HepG2 (cell line): Measurements from ENCODE around the gene TBC1D5. TPM values are rescaled to one million over a fixed set of nuclear protein-coding genes. Genes with fewer than 3 reads are reported as not detected.

Experiments
- ATAC-seq: fragments of 200-7000 bp; cut with Tn5 transposase; 3 replicates; pipeline ENCODE4 v1.9.1; 2020; ENCODE audit warnings: mild to moderate bottlenecking, moderate library complexity
- BruUV-seq: library from RNA; stranded (reverse); fragments of 400-500 nt; replicated peaks from 2 replicates; lab custom pipeline; 2021; lab: Mats Ljungman, UMichigan
- CTCF ChIA-PET: fragments of 300-600 bp; formaldehyde crosslinking; extraction: SDS; loops from one replicate; lab custom pipeline; 2021; ENCODE audit warnings: low total read pairs, inconsistent platforms, low intra/inter-chr PET ratio; lab: Yijun Ruan, JAX
- POLR2A ChIA-PET: fragments of 350-600 bp; sonication (Branson Sonifier 250); formaldehyde crosslinking; loops from one replicate; lab custom pipeline; 2020; ENCODE audit warnings: antibody characterized with exemption, inconsistent platforms; lab: Yijun Ruan, JAX
- DNase-seq: peaks from one replicate; pipeline ENCODE4 v3.0.0-alpha.2; 2015; ENCODE audit warnings: low spot score
- FAIRE-seq: peaks from 3 replicates; lab custom pipeline; 2011; peaks lifted over from hg19 to GRCh38; lab: Jason Lieb, UNC
- H2AFZ ChIP-seq: one replicate; pipeline ENCODE4 v1.6.1; 2011; ENCODE audit warnings: low read length, inconsistent platforms
- H3K27ac ChIP-seq: fragments of 300-600 bp; 3 replicates; pipeline ENCODE4 v1.8.0; 2011; ENCODE audit warnings: mixed run types, mild to moderate bottlenecking, mixed read lengths, low read length, inconsistent platforms; ENCODE audit not compliant: insufficient read depth; ENCODE audit errors: extremely low read length
- H3K27me3 ChIP-seq, 2 experiments: fragments of 200-600 bp in 1 of 2; 2 replicates in 1 of 2; 3 replicates in 1 of 2; pipeline versions ENCODE4 v1.6.0 to v1.8.0; 2011; ENCODE audit warnings: low read length in 2 of 2, mild to moderate bottlenecking in 2 of 2, moderate library complexity in 2 of 2, inconsistent platforms in 1 of 2; ENCODE audit not compliant: insufficient read depth in 2 of 2, control insufficient read depth in 1 of 2
- H3K36me3 ChIP-seq, 2 experiments: fragments of 200-600 bp in 1 of 2; replicated peaks in 1 of 2; 2 replicates in 1 of 2; 3 replicates in 1 of 2; pipeline versions ENCODE4 v1.5.1 to v1.8.0; 2011; ENCODE audit warnings: low read length in 2 of 2, inconsistent platforms in 1 of 2; ENCODE audit not compliant: insufficient read depth in 2 of 2, control insufficient read depth in 1 of 2
- H3K4me1 ChIP-seq: 2 replicates; pipeline ENCODE4 v1.5.1; 2012; ENCODE audit warnings: low read length, inconsistent platforms; ENCODE audit not compliant: insufficient read depth
- H3K4me2 ChIP-seq: 2 replicates; pipeline ENCODE4 v1.6.0; 2011; ENCODE audit warnings: low read depth, low read length, inconsistent platforms
- H3K4me3 ChIP-seq, 3 experiments: fragments of 200-600 bp in 1 of 3; sonication (generic), shearing (Covaris generic) in 1 of 3; replicated peaks in 1 of 3; 2 replicates each; pipeline ENCODE4 v1.5.1; 2011 to 2016; ENCODE audit warnings: low read length in 3 of 3, inconsistent platforms in 2 of 3, low read depth in 2 of 3, mild to moderate bottlenecking in 2 of 3, control low read depth in 1 of 3, mixed read lengths in 1 of 3; ENCODE audit not compliant: insufficient read depth in 1 of 3
- H3K79me2 ChIP-seq: one replicate; pipeline ENCODE4 v1.6.1; 2011; ENCODE audit warnings: low read length, inconsistent platforms; ENCODE audit not compliant: insufficient read depth
- H3K9ac ChIP-seq: 2 replicates; pipeline ENCODE4 v1.6.0; 2011; ENCODE audit warnings: mild to moderate bottlenecking, low read depth, low read length, inconsistent platforms; ENCODE audit not compliant: insufficient read depth
- H3K9me3 ChIP-seq: 2 replicates; pipeline ENCODE4 v1.5.1; 2012; ENCODE audit warnings: mild to moderate bottlenecking, low read length
- H4K20me1 ChIP-seq: 2 replicates; pipeline ENCODE4 v1.6.0; 2011; ENCODE audit warnings: inconsistent platforms, mild to moderate bottlenecking, low read length, moderate library complexity; ENCODE audit not compliant: insufficient read depth
- CENPT ChIP-seq: sonication (generic); formaldehyde crosslinking; IDR thresholded peaks from 2 replicates; pipeline ENCODE4 v1.8.0; 2022; ENCODE audit warnings: low read depth, mild to moderate bottlenecking, moderate library complexity, missing genetic modification reagents
- FOXA3 ChIP-seq: IDR thresholded peaks from 2 replicates; pipeline ENCODE4 v1.6.1; 2016; ENCODE audit warnings: missing genetic modification reagents, missing compliant biosample characterization
- HIVEP1 ChIP-seq: sonication (generic); formaldehyde crosslinking; IDR thresholded peaks from 2 replicates; pipeline ENCODE4 v1.4.0; 2020; ENCODE audit warnings: mild to moderate bottlenecking, missing genetic modification reagents
- HNRNPUL1 ChIP-seq: fragments of 200-400 bp; formaldehyde crosslinking; IDR thresholded peaks from 2 replicates; pipeline ENCODE4 v1.6.1; 2017; ENCODE audit warnings: low read depth, mild to moderate bottlenecking, low read length, moderate library complexity
- LRRFIP1 ChIP-seq: sonication (generic); formaldehyde crosslinking; conservative IDR thresholded peaks from 2 replicates; pipeline ENCODE4 v1.4.0; 2020; ENCODE audit warnings: missing genetic modification reagents
- NBN ChIP-seq: fragments of 450-650 bp; conservative IDR thresholded peaks from 2 replicates; pipeline ENCODE4 v1.6.1; 2017
- PRPF4 ChIP-seq: fragments of 200-400 bp; formaldehyde crosslinking; IDR thresholded peaks from 2 replicates; pipeline ENCODE4 v1.6.1; 2016; ENCODE audit warnings: low read length, low read depth; ENCODE audit not compliant: poor library complexity, severe bottlenecking
- TARDBP ChIP-seq: sonication (generic); formaldehyde crosslinking; IDR thresholded peaks from 2 replicates; pipeline ENCODE4 v1.8.0; 2022; ENCODE audit warnings: mild to moderate bottlenecking, missing genetic modification reagents
- TEAD2 ChIP-seq: sonication (generic); formaldehyde crosslinking; IDR thresholded peaks from 2 replicates; pipeline ENCODE4 v1.9.0; 2021; ENCODE audit warnings: missing genetic modification reagents
- WIZ ChIP-seq: sonication (generic); formaldehyde crosslinking; IDR thresholded peaks from 2 replicates; pipeline ENCODE4 v1.5.1; 2020; ENCODE audit warnings: mild to moderate bottlenecking, missing genetic modification reagents
- ZNF563 ChIP-seq: sonication (generic); formaldehyde crosslinking; IDR thresholded peaks from 2 replicates; pipeline ENCODE4 v1.8.0; 2022; ENCODE audit warnings: mild to moderate bottlenecking, moderate library complexity, missing genetic modification reagents
- ZNF775 ChIP-seq: sonication (generic); formaldehyde crosslinking; IDR thresholded peaks from 2 replicates; pipeline ENCODE4 v1.4.0; 2020; ENCODE audit warnings: missing genetic modification reagents, mild to moderate bottlenecking, moderate library complexity, borderline replicate concordance
- ZNF841 ChIP-seq: sonication (generic); formaldehyde crosslinking; IDR thresholded peaks from 2 replicates; pipeline ENCODE4 v1.8.1; 2023; ENCODE audit warnings: missing genetic modification reagents, borderline replicate concordance
- ZSCAN21 ChIP-seq: sonication (generic); formaldehyde crosslinking; IDR thresholded peaks from 2 replicates; pipeline ENCODE4 v1.8.0; 2022; ENCODE audit warnings: mild to moderate bottlenecking, missing genetic modification reagents, moderate library complexity, borderline replicate concordance
- ZSCAN25 ChIP-seq: sonication (generic); formaldehyde crosslinking; IDR thresholded peaks from 2 replicates; pipeline ENCODE4 v1.8.0; 2022; ENCODE audit warnings: mild to moderate bottlenecking, missing genetic modification reagents
- WGBS: methylation state at CpG from one replicate; pipeline ENCODE4 v1.1.6; 2017; ENCODE audit warnings: low lambda C conversion rate; 5-methylcytosine and 5-hydroxymethylcytosine counted together
- in situ Hi-C: cut with HindIII; loops from 2 replicates; pipeline ENCODE4 v1.10.0; 2017; ENCODE audit warnings: low pct_unique_long_range_greater_than_20kb; ENCODE audit not compliant: extremely low pct_ligation_motif_present
- intact Hi-C: fragments of 100-400 bp; cut with micrococcal nuclease; formaldehyde crosslinking; loops from one replicate; pipeline ENCODE4 v1.10.0; 2022; ENCODE audit not compliant: unreplicated experiment
- polyA plus RNA-seq, 8 experiments: library from polyadenylated mRNA; depleted of rRNA in 3 of 8; stranded (reverse) in 7 of 8; unstranded in 1 of 8; fragments of >200 nt; fragmentation: Illumina TruSeq in 4 of 8; extraction: Trizol in 4 of 8; gene quantifications; 2 replicates each; pipeline versions ENCODE4 v1.2.1 to v1.2.3, GENCODE V29; 2011 to 2016; ENCODE audit warnings: low read depth in 4 of 8, missing spikeins in 1 of 8, mixed read lengths in 1 of 8; ENCODE audit not compliant: insufficient read depth in 1 of 8
- total RNA-seq, 5 experiments: library from RNA; depleted of rRNA; stranded (reverse); fragments of >200 nt; fragmentation: Illumina TruSeq; extraction: Trizol; gene quantifications; 2 replicates each; pipeline ENCODE4 v1.2.3, GENCODE V29; 2016; ENCODE audit warnings: low read depth in 1 of 5
- TF ChIP-seq, protein P1 (sequence below): sonication (generic); formaldehyde crosslinking; IDR thresholded peaks from 2 replicates; pipeline ENCODE4 v1.8.1; 2023; ENCODE audit warnings: mild to moderate bottlenecking, missing genetic modification reagents
- TF ChIP-seq, protein P2 (sequence below): sonication (generic); formaldehyde crosslinking; IDR thresholded peaks from 2 replicates; pipeline ENCODE4 v1.4.0; 2020; ENCODE audit warnings: mild to moderate bottlenecking, missing genetic modification reagents

TBC1D5 gene
- total and polyA plus RNA-seq, 2 of the 13 experiments (the other 11 are each of a cell fraction or from before 2014, with no cell fraction given): 19.2 to 33.3 TPM

GRCh38 chr3:17544632-17545031, 197.8 kb downstream of the TBC1D5 start:
- Histone ChIP-seq H2AFZ (no peak overlapping the region), H3K79me2 (no peaks in the 10 kb centered on the region), H4K20me1 (no peaks in the 10 kb centered on the region), H3K36me3 (no peaks in the 10 kb centered on the region), H3K4me2 (no peak overlapping the region), H3K27ac (no peak overlapping the region), H3K4me1 (no peaks in the 10 kb centered on the region), H3K9me3 (no peaks in the 10 kb centered on the region), H3K9ac (no peak overlapping the region), H3K27me3 (no peaks in the 10 kb centered on the region), H3K4me3 (no peak overlapping the region)
- DNase-seq: no peak
- ChIA-PET CTCF (interaction anchor here (0.7 kb wide), 1 partner anchor 297 kb away, joined by 3 read pairs; no protein-coding TSS in a partner anchor), POLR2A (no interaction called here)
- intact Hi-C loops: no loop called here
- WGBS: 96% methylated on average over 2 of the region's 2 CpGs
- no peak for FAIRE-seq
- no peak for TF ChIP-seq ZNF775
- TF ChIP-seq, protein P1, sequence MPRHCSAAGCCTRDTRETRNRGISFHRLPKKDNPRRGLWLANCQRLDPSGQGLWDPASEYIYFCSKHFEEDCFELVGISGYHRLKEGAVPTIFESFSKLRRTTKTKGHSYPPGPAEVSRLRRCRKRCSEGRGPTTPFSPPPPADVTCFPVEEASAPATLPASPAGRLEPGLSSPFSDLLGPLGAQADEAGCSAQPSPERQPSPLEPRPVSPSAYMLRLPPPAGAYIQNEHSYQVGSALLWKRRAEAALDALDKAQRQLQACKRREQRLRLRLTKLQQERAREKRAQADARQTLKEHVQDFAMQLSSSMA (CRISPR knock-in tag): no peak
- no peak for TF ChIP-seq PRPF4
- TF ChIP-seq ZSCAN25 (CRISPR knock-in tag): no peak
- no peak for TF ChIP-seq TEAD2
- no peak for TF ChIP-seq ZSCAN21 (CRISPR knock-in tag)
- no peak for TF ChIP-seq ZNF563
- no peak for TF ChIP-seq ZNF841
- TF ChIP-seq NBN: no peak
- TF ChIP-seq, protein P2, sequence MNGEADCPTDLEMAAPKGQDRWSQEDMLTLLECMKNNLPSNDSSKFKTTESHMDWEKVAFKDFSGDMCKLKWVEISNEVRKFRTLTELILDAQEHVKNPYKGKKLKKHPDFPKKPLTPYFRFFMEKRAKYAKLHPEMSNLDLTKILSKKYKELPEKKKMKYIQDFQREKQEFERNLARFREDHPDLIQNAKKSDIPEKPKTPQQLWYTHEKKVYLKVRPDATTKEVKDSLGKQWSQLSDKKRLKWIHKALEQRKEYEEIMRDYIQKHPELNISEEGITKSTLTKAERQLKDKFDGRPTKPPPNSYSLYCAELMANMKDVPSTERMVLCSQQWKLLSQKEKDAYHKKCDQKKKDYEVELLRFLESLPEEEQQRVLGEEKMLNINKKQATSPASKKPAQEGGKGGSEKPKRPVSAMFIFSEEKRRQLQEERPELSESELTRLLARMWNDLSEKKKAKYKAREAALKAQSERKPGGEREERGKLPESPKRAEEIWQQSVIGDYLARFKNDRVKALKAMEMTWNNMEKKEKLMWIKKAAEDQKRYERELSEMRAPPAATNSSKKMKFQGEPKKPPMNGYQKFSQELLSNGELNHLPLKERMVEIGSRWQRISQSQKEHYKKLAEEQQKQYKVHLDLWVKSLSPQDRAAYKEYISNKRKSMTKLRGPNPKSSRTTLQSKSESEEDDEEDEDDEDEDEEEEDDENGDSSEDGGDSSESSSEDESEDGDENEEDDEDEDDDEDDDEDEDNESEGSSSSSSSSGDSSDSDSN: no peak
- no peak for TF ChIP-seq TARDBP (CRISPR knock-in tag)
- TF ChIP-seq HNRNPUL1: no peak
- no peak for TF ChIP-seq CENPT (CRISPR knock-in tag)
- no peak for TF ChIP-seq LRRFIP1
- no peak for TF ChIP-seq HIVEP1 (CRISPR knock-in tag)
- TF ChIP-seq FOXA3 (CRISPR knock-in tag): no peak
- TF ChIP-seq WIZ (CRISPR knock-in tag): no peak
- no TSS peak for BruUV-seq
- in situ Hi-C loops: no loop called here
- no peak for ATAC-seq
